GM13976 (cell line): Measurements from ENCODE around the gene TMEM163.

Source experiments
- DNase-seq: peaks from one replicate; pipeline ENCODE4 v3.0.0; 2012; ENCODE audit warnings: low spot score
- in situ Hi-C: fragments of 300-500 bp; cut with MboI; formaldehyde crosslinking; loops from one replicate; pipeline ENCODE4 v1.12.0; 2022; ENCODE audit warnings: low sequenced_read_pairs, mixed read lengths, inconsistent platforms; ENCODE audit not compliant: unreplicated experiment
- TF ChIP-seq, protein P1 (sequence below): IDR thresholded peaks from 2 replicates; pipeline ENCODE4 v1.5.1; 2012; ENCODE audit warnings: borderline replicate concordance, mild to moderate bottlenecking; ENCODE audit not compliant: insufficient read depth; ENCODE audit errors: extremely low read depth, missing control alignments, control extremely low read depth

The TMEM163 gene

DNA sequence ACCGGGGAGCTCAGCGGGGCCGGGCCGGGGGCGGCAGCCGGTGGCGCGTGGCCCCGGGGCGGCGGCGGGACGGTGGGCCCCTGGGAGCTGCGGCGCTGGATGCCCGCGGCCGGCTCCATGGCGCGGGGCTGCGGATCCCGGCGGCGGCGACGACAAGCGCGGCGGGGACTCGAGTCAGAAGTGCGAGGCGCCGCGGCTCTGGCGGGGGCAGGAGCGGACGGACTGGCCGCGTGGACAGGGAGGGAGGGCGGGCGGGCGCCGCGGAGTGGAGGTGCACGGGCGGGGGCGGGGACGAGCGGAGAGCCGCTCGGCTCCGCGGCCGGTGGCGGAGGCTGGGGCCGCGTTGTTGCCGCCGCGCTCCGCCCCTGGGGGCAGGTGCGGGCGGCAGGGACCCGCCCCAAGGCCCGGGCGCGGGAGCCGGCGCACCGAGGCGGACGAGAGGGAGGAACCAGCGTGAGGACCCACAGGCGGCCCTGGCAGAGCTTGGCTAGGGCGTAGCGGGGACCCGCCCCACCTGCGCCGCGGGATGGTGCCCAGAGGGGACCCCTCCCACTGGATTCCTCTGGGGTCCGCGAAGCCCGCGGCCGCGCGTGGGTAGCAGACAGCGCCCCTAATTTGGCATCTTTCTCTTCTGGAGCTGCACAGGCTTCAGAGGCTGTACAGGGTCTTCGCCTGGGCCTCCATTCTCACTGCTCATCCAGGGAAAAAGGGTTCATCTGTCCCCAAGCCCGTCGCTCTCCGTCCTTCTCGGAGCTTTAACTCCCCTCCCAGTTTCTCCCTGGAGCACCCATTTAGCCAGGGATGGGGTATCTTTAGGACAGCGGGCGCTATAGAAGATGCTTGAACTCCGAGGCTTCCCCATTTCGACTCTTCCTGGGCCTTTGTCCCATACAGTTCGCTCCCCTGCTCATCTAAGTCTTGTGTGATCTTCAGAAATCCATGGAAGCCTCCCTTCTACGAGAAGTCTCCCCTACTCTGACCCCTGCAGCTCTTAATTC lies at the start of gene TMEM163:
TMEM163 (minus strand) TSS at position 184 of the 998 bp plus-strand sequence.
- TF ChIP-seq, protein P1, sequence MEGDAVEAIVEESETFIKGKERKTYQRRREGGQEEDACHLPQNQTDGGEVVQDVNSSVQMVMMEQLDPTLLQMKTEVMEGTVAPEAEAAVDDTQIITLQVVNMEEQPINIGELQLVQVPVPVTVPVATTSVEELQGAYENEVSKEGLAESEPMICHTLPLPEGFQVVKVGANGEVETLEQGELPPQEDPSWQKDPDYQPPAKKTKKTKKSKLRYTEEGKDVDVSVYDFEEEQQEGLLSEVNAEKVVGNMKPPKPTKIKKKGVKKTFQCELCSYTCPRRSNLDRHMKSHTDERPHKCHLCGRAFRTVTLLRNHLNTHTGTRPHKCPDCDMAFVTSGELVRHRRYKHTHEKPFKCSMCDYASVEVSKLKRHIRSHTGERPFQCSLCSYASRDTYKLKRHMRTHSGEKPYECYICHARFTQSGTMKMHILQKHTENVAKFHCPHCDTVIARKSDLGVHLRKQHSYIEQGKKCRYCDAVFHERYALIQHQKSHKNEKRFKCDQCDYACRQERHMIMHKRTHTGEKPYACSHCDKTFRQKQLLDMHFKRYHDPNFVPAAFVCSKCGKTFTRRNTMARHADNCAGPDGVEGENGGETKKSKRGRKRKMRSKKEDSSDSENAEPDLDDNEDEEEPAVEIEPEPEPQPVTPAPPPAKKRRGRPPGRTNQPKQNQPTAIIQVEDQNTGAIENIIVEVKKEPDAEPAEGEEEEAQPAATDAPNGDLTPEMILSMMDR: no peak
- in situ Hi-C loops: no loop called here
- DNase-seq: peak; percentile 76

DNA sequence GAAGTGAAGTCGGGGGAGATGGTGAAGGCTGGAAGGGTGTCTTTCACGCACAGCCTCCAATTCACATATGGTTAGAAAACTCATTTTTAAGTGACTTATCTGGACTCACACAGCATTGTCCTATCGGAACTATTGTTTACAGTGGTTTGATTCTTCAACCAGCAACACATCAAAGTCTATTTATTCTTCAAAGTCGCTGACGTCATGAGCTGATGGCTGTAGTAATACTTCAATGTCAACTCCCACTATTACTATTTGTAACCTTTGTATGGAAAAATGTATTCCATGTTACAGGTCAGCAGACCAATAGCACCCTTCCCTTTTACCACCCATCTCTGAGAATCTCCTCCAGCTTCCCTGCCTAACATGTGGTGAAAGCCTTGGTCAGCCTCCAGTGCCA lies 47.8 kb upstream of the TMEM163 start:
- in situ Hi-C loops: no loop called here
- no peak for DNase-seq
- TF ChIP-seq, protein P1: no peak

DNA sequence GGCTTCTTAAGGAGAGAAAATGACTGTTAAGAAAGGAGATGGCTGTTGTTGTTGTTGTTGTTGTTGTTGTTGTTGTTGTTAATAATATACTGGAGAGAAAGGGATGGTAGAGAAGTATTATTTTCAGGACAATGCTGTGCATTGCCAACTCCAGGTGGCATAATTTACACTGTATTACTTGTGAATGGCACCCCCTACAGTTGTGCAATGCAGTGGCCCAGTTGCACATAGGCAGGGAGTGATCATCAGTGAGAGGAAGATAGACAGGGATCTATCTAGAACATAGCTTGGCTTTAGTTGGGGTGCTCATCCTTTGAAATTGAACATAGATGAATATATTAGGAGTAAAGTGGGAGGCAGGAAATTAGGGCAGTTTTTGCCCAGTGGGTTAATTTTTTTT lies 47.2 kb upstream of the TMEM163 start:
- in situ Hi-C loops: no loop called here
- no peak for DNase-seq
- TF ChIP-seq, protein P1: no peak

DNA sequence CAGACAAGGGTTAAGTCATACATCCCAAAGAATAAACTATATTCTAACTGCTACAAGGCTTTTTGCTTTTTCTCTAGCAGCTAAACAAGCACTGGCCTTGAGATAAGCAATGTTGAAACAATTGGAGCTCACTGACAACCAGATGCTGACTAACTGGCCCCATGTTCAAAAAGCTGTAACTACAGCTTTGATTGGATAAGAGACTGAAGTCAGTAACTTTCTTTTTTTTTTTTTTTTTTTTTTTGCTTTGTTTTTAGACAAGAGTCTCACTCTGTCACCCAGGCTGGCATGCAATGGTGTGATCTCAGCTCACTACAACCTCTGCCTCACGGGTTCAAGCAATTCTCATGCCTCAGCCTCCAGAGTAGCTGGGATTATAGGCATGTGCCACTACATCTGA lies 45.4 kb upstream of the TMEM163 start:
- TF ChIP-seq, protein P1: no peak
- in situ Hi-C loops: no loop called here
- no peak for DNase-seq

DNA sequence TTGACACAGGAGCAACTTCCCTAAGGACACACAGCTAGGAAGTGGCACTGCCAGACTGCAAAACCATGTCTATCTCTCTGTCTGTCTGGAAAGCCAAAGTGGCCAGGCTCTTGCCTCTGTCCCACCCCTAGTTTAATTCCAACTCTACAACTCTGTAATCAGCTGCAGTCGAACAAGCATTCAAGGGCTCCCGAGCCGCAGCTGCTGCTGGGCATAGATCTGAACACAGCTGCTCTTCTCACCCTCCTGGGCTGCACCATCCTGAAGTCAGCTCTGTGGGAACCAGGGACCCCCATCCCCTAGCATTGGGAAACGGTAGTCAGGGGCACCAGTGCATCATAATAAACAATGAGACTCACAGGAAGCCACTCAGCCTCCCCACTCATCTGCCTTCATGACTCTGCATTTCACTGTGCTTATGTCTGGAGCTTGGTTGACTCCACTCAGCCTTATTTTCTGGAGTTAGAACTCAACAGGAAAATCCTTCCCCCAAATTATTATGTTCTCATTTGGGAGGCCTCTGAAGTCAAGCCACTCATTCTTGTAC lies 44.4 kb upstream of the TMEM163 start:
- DNase-seq: no peak
- TF ChIP-seq, protein P1: no peak
- in situ Hi-C loops: no loop called here

DNA sequence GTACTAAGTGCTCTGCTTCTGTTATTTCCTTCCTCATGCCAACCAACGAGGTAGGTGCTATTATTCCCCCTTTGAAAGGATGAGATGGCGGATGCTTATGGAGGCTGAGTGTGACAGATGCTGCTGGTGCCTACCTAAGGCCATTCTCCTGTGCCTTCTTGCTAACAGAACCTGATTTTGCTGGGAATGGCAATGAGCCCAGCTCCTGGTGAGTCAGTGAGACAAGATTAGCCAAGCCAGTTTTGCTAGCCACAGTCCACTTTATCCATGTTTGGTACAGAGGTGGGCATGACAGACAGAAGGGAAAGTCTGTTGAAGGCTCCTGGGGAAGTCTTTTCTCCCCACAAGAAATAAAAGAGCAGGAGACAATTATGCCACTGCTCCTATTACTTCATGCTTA lies 43.7 kb upstream of the TMEM163 start:
- TF ChIP-seq, protein P1: no peak

More for the DNA sequence above, 43.7 kb upstream of the TMEM163 start:
- DNase-seq: no peak
- in situ Hi-C loops: no loop called here
